ENCODE data around the gene FOXS1.

FOXS1 gene

DNA sequence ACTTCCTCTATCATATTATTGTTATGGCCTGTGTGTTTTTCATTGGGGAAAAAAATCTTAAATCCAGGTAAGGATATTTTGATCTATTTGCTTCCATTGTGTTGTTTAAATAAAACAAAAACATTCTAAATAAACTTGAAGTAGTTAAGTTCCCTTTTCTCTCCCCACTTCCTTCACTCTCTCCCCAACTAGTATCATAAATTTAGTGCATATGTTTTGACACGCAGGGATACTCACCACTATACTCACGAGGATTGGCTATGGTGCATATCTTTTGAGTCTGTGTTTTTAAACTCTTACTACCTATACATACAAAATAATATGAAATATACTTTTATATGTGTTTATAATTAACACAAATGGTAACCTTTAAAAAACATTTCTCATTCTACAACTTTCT is 30.3 kb upstream of the FOXS1 start:
- peaks cover 17% of the 10 kb centered on the region for H3K27me3 ChIP-seq (ENCODE audit: insufficient read depth, poor library complexity, severe bottlenecking)
- TF ChIP-seq POLR2AphosphoS5 (IDR thresholded peaks at IDR 0.05; ENCODE audit: low read depth) (no peak), GABPA (IDR thresholded peaks at IDR 0.05; ENCODE audit: low read depth) (no peak), SPI1 (IDR thresholded peaks at IDR 0.05; ENCODE audit: borderline replicate concordance, low read depth) (no peak)
- TF ChIP-seq, protein P1, sequence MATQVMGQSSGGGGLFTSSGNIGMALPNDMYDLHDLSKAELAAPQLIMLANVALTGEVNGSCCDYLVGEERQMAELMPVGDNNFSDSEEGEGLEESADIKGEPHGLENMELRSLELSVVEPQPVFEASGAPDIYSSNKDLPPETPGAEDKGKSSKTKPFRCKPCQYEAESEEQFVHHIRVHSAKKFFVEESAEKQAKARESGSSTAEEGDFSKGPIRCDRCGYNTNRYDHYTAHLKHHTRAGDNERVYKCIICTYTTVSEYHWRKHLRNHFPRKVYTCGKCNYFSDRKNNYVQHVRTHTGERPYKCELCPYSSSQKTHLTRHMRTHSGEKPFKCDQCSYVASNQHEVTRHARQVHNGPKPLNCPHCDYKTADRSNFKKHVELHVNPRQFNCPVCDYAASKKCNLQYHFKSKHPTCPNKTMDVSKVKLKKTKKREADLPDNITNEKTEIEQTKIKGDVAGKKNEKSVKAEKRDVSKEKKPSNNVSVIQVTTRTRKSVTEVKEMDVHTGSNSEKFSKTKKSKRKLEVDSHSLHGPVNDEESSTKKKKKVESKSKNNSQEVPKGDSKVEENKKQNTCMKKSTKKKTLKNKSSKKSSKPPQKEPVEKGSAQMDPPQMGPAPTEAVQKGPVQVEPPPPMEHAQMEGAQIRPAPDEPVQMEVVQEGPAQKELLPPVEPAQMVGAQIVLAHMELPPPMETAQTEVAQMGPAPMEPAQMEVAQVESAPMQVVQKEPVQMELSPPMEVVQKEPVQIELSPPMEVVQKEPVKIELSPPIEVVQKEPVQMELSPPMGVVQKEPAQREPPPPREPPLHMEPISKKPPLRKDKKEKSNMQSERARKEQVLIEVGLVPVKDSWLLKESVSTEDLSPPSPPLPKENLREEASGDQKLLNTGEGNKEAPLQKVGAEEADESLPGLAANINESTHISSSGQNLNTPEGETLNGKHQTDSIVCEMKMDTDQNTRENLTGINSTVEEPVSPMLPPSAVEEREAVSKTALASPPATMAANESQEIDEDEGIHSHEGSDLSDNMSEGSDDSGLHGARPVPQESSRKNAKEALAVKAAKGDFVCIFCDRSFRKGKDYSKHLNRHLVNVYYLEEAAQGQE (IDR thresholded peaks at IDR 0.05; ENCODE audit: insufficient replicate concordance, low read depth): no peak
- TF ChIP-seq, protein P2, sequence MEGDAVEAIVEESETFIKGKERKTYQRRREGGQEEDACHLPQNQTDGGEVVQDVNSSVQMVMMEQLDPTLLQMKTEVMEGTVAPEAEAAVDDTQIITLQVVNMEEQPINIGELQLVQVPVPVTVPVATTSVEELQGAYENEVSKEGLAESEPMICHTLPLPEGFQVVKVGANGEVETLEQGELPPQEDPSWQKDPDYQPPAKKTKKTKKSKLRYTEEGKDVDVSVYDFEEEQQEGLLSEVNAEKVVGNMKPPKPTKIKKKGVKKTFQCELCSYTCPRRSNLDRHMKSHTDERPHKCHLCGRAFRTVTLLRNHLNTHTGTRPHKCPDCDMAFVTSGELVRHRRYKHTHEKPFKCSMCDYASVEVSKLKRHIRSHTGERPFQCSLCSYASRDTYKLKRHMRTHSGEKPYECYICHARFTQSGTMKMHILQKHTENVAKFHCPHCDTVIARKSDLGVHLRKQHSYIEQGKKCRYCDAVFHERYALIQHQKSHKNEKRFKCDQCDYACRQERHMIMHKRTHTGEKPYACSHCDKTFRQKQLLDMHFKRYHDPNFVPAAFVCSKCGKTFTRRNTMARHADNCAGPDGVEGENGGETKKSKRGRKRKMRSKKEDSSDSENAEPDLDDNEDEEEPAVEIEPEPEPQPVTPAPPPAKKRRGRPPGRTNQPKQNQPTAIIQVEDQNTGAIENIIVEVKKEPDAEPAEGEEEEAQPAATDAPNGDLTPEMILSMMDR (IDR thresholded peaks at IDR 0.05; ENCODE audit: insufficient read depth, low read length): no peak
- H3K27ac ChIP-seq (replicated peaks): no peak overlapping the region
- DNase-seq (ENCODE audit: low read depth in 1 of 2, low spot score in 1 of 2): no peak
- no peak overlapping the region for H3K4me3 ChIP-seq (replicated peaks; ENCODE audit: insufficient read depth, low read length)

DNA sequence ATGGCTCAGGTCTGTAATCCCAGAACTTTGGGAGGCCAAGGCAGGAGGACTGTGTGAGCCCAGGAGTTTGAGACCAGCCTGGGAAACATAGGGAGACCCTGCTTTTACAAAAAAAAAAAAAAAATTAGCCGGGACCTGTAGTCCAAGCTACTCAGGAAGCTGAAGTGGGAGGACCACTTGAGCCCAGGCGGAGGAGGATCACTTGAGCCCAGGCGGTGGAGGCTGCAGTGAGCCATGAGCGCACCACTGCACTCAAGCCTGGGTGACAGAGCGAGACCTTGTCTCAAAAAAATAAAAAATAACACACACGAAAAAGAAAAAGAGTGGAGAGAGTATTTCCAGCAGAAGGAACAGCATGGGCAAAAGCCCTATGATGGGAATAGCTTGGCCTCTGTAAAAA is 27.0 kb upstream of the FOXS1 start:
- Histone ChIP-seq H3K27ac (replicated peaks) (no peak overlapping the region), H3K27me3 (ENCODE audit: insufficient read depth, poor library complexity, severe bottlenecking) (peaks cover 27% of the 10 kb centered on the region), H3K4me3 (replicated peaks; ENCODE audit: insufficient read depth, low read length) (no peak overlapping the region)
- TF ChIP-seq, protein P2 (IDR thresholded peaks at IDR 0.05; ENCODE audit: insufficient read depth, low read length): no peak
- no peak for TF ChIP-seq GABPA (IDR thresholded peaks at IDR 0.05; ENCODE audit: low read depth)
- TF ChIP-seq POLR2AphosphoS5 (IDR thresholded peaks at IDR 0.05; ENCODE audit: low read depth): no peak
- TF ChIP-seq, protein P1 (IDR thresholded peaks at IDR 0.05; ENCODE audit: insufficient replicate concordance, low read depth): no peak
- no peak for TF ChIP-seq SPI1 (IDR thresholded peaks at IDR 0.05; ENCODE audit: borderline replicate concordance, low read depth)
- DNase-seq (ENCODE audit: low read depth in 1 of 2, low spot score in 1 of 2): no peak

DNA sequence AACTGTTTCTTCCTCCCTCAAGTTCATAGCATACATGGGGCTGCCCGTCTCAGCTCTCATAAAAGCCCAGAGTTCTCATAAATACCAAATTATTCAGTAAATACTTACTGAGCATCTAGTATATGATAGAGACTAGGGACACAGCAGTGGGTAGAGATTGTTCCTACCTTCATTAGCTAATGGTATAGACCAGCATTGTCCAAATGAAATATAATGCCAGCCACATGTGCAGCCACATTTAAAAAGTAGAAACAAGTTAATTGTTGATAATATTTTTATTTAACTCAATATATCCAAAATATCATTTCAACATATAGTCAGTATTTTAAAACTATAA is 26.2 kb upstream of the FOXS1 start:
- DNase-seq (ENCODE audit: low read depth in 1 of 2, low spot score in 1 of 2): no peak
- Histone ChIP-seq H3K27ac (replicated peaks) (no peak overlapping the region), H3K27me3 (ENCODE audit: insufficient read depth, poor library complexity, severe bottlenecking) (peaks cover 27% of the 10 kb centered on the region), H3K4me3 (replicated peaks; ENCODE audit: insufficient read depth, low read length) (no peak overlapping the region)
- no peak for TF ChIP-seq POLR2AphosphoS5 (IDR thresholded peaks at IDR 0.05; ENCODE audit: low read depth)
- TF ChIP-seq, protein P2 (IDR thresholded peaks at IDR 0.05; ENCODE audit: insufficient read depth, low read length): no peak
